HG02943 (cell line): ENCODE results near the gene DPH5.
"Not testable (repeated sequence)": the region's sequence is repeated elsewhere in the genome, so short reads cannot be mapped to it uniquely, and the experiment has no call there.

Experiments
- ATAC-seq: cut with Tn5 transposase; IDR thresholded peaks from one replicate; pipeline ENCODE4 v1.9.1; 2021; ENCODE audit warnings: mild to moderate bottlenecking, low read depth, moderate library complexity; ENCODE audit not compliant: unreplicated experiment

The DPH5 gene

GRCh38 chr1:100995198-100995988 lies 30.2 kb downstream of the DPH5 start:
- ATAC-seq = no peak

GRCh38 chr1:100989306-100990077 lies 36.1 kb downstream of the DPH5 start:
- ATAC-seq = no peak

- no peak for ATAC-seq
Measured at GRCh38 chr1:100988121-100988520, 37.5 kb downstream of the DPH5 start.

- ATAC-seq = no peak
Measured at GRCh38 chr1:100982793-100983192, 42.8 kb downstream of the DPH5 start.

GRCh38 chr1:100979631-100980030 lies 46.0 kb downstream of the DPH5 start:
- ATAC-seq = no peak

GRCh38 chr1:100976936-100977335 lies 48.6 kb downstream of the DPH5 start:
- ATAC-seq = no peak

- no peak for ATAC-seq
Measured at GRCh38 chr1:100972185-100972584, 53.4 kb downstream of the DPH5 start.

GRCh38 chr1:100971021-100971420 lies 54.6 kb downstream of the DPH5 start:
- ATAC-seq = no peak

GRCh38 chr1:100969327-100969726 lies 56.3 kb downstream of the DPH5 start:
- no peak for ATAC-seq

GRCh38 chr1:100968621-100969020 lies 57.0 kb downstream of the DPH5 start:
- no peak for ATAC-seq

GRCh38 chr1:100960098-100960497 lies 65.5 kb downstream of the DPH5 start:
- no peak for ATAC-seq

- no peak for ATAC-seq
Measured at GRCh38 chr1:100959502-100960060, 66.0 kb downstream of the DPH5 start.

GRCh38 chr1:100955322-100955721 lies 70.3 kb downstream of the DPH5 start:
- no peak for ATAC-seq

GRCh38 chr1:100953960-100954730 lies 71.4 kb downstream of the DPH5 start:
- no peak for ATAC-seq

- not testable (repeated sequence) for ATAC-seq
Measured at GRCh38 chr1:100952970-100953369, 72.6 kb downstream of the DPH5 start.

GRCh38 chr1:100952104-100952745 lies 73.4 kb downstream of the DPH5 start:
- no peak for ATAC-seq

- no peak for ATAC-seq
Measured at GRCh38 chr1:100950781-100951180, 74.8 kb downstream of the DPH5 start.

GRCh38 chr1:100950337-100950736 lies 75.2 kb downstream of the DPH5 start:
- ATAC-seq = no peak

GRCh38 chr1:100949515-100950158 lies 75.9 kb downstream of the DPH5 start:
- peak; percentile 95 for ATAC-seq
